ENCODE results near the gene SLC6A11.

Gene SLC6A11

DNA sequence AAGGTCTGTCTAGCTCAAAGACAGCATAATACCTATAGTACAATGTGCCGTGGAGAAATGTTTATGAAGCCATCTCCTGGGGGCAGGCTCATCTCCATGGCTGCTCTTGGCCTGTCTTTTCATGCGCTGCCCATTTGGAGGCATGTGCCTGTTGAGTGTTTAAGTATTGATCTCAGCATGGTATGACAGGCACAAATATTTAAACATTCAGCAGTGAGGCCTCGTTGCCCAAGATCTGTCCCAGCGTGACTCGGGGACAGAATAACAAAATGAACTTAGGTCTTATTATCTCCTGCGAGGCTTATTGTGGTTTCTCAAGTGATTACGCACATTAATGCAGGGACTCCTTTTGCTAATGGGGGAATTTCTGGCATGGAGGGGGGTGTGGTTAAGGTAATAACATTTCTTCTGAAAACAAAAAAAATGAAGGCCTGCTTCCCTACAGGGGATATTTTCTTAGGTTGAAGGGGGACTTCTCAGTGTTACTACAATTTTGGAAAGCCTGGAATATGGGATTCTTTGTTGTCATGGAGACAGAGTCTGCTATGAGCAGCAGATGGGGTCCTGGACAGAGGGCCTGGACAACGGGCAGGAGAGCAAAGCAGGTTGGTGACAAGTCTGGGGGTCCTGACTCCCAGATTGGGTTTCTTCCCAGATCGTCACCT lies 172.1 kb downstream of the SLC6A11 start:
- Histone ChIP-seq H3K4me3 (ENCODE audit: low read length in 2 of 2) (no peak overlapping the region), H3K27me3 (ENCODE audit: control insufficient read depth in 1 of 2, insufficient read depth in 2 of 2, low read length in 2 of 2) (peaks cover 4 to 13% of the 10 kb centered on the region in 2 donors), H3K9me3 (ENCODE audit: control insufficient read depth in 2 of 2, low read length in 2 of 2) (no peaks in the 10 kb centered on the region), H3K36me3 (ENCODE audit: control insufficient read depth in 2 of 2, insufficient read depth in 2 of 2, low read length in 2 of 2) (no peaks in the 10 kb centered on the region), H3K9ac (ENCODE audit: low read length in 2 of 2) (no peak overlapping the region), H3K4me1 (ENCODE audit: control insufficient read depth, insufficient read depth, low read length) (peaks cover 6% of the 10 kb centered on the region), H3K27ac (ENCODE audit: low read length) (no peak overlapping the region)

DNA sequence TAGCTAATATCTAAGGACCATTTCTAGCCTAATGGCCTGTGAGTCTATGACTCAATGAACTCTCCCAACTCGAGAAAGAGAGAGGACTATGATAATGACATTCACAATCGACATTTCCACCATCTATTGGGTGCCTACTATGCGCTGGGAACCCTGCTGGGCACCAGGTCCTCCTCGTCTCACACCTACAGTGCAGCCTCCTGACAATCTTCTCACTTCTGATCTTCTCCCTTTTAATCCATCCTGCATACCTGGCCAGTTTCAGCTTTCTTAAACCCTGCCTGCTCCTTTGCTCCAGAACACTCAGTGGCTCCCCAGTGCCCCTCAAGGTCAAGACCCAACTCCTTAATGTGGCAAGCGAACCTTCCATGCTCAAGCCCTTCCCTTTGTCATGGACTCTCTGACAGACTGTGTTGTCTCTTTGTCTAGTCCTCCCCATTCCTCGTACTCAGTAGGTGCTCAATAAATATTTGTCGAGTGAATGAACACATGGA lies 173.0 kb downstream of the SLC6A11 start:
- Histone ChIP-seq H3K4me1 (ENCODE audit: control insufficient read depth, insufficient read depth, low read length) (peaks cover 11% of the 10 kb centered on the region), H3K36me3 (ENCODE audit: control insufficient read depth in 2 of 2, insufficient read depth in 2 of 2, low read length in 2 of 2) (no peaks in the 10 kb centered on the region), H3K9me3 (ENCODE audit: control insufficient read depth in 2 of 2, low read length in 2 of 2) (no peaks in the 10 kb centered on the region), H3K4me3 (ENCODE audit: low read length in 2 of 2) (no peak overlapping the region), H3K27ac (ENCODE audit: low read length) (no peak overlapping the region), H3K9ac (ENCODE audit: low read length in 2 of 2) (no peak overlapping the region), H3K27me3 (ENCODE audit: control insufficient read depth in 1 of 2, insufficient read depth in 2 of 2, low read length in 2 of 2) (peaks cover 13 to 22% of the 10 kb centered on the region in 2 donors)

All from stomach smooth muscle (tissue), 2 donors.